Adrenal gland (tissue), 12 donors: Measurements from ENCODE around the gene CAMK1G. TPM values are rescaled to one million over a fixed set of nuclear protein-coding genes. Genes with fewer than 3 reads are reported as not detected.

Experiments used
- DNase-seq, 7 donors: peaks; one replicate each; pipeline ENCODE4 v3.0.0-alpha.2; 2019 to 2020
- H3K27ac ChIP-seq, 5 donors: fragments of 200-600 bp; sonication (generic) in 4 of 5; 1 replicate in 3 of 5; 2 replicates in 2 of 5; pipeline versions ENCODE4 v1.5.1 to v1.8.0; 2016 to 2020; ENCODE audit warnings: mild to moderate bottlenecking in 1 of 5
- H3K27me3 ChIP-seq: fragments of 200-600 bp; 2 replicates; pipeline ENCODE4 v1.8.0; 2021
- H3K36me3 ChIP-seq, 2 donors: fragments of 200-600 bp; replicated peaks in 1 of 2; 1 replicate in 1 of 2; 2 replicates in 1 of 2; pipeline versions ENCODE4 v1.5.1 to v1.8.0; 2018 to 2022
- H3K4me1 ChIP-seq, 2 donors: fragments of 200-600 bp; replicated peaks in 1 of 2; 1 replicate in 1 of 2; 2 replicates in 1 of 2; pipeline versions ENCODE4 v1.5.1 to v1.8.0; 2018 to 2021
- H3K4me3 ChIP-seq, 4 donors: fragments of 200-600 bp; sonication (generic) in 3 of 4; one replicate each; pipeline ENCODE4 v1.5.1; 2016 to 2018
- H3K9me3 ChIP-seq, 3 donors: fragments of 200-600 bp; sonication (generic) in 1 of 3; replicated peaks in 1 of 3; 1 replicate in 2 of 3; 2 replicates in 1 of 3; pipeline versions ENCODE4 v1.5.1 to v1.8.0; 2016 to 2021
- POLR2A ChIP-seq, 2 donors: fragments of 450-650 bp; IDR thresholded peaks; one replicate each; pipeline ENCODE4 v1.6.1; 2017; ENCODE audit warnings: antibody characterized with exemption in 2 of 2, mild to moderate bottlenecking in 2 of 2, moderate library complexity in 1 of 2
- WGBS, 4 donors: extraction: QIAGEN DNeasy Blood & Tissue Kit in 2 of 4; methylation state at CpG; one replicate each; pipeline versions ENCODE4 v1.1.5 to v1.1.7; 2013 to 2017; 5-methylcytosine and 5-hydroxymethylcytosine counted together
- intact Hi-C, 2 donors: fragments of 100-400 bp; cut with DNase I; formaldehyde crosslinking; loops; one replicate each; pipeline versions ENCODE4 v1.14.1 to v1.15.0; 2022 to 2023
- polyA plus RNA-seq, 3 donors: library from polyadenylated mRNA; stranded (reverse); fragments of 200-250 nt in 2 of 3; fragments of 350-450 nt in 1 of 3; fragmentation: Illumina TruSeq in 1 of 3; extraction: RNeasy Lipid Tissue Mini Kit (QIAGEN cat#74804) in 1 of 3; gene quantifications; one replicate each; pipeline ENCODE4 v1.2.3, GENCODE V29; 2013 to 2014
- total RNA-seq, 9 donors: library from RNA; depleted of rRNA in 4 of 9; stranded (reverse); fragments of >200 nt in 4 of 9; fragments of 120-200 nt in 1 of 9; fragmentation: NEBNext Ultra II Directional in 1 of 9; extraction: Animal tissue kit (Norgen Biotek cat#: 25700) in 1 of 9; gene quantifications; one replicate each; pipeline versions ENCODE4 v1.1.0 to v1.2.4, GENCODE V29; 2013 to 2023
- TF ChIP-seq, protein P1 (sequence below), 6 experiments: fragments of 450-650 bp in 4 of 6; fragments of 200-600 bp in 2 of 6; sonication (generic) in 1 of 6; IDR thresholded peaks; 1 replicate in 5 of 6; 2 replicates in 1 of 6; pipeline versions ENCODE4 v1.5.1 to v1.8.0; 2016 to 2021; ENCODE audit warnings: antibody characterized with exemption in 6 of 6, mild to moderate bottlenecking in 2 of 6, moderate library complexity in 1 of 6
- donor health status: healthy with polysubstance abuse.
- donor health status: Bipolar disorder and iron deficiency.
- donor health status: DM: yes; HTN: yes; CAD: no.
- donor health status: DM: no; HTN: no; CAD: no.
- donor health status: DM: no; HTN: no; CAD: no.
- donor health status: DM: yes; HTN: yes; CAD: no.

CAMK1G gene
- total and polyA plus RNA-seq, 12 donors = 0.57 to 8.4 (median 2.3) TPM

GRCh38 chr1:209633335-209633997, 50.0 kb downstream of the CAMK1G start:
- H3K27ac ChIP-seq = no peak overlapping the region
- 87 to 95% (median 92%) methylated on average over 6 of the region's 6 CpGs for WGBS, 4 donors
- no peaks in the 10 kb centered on the region for H3K36me3 ChIP-seq
- H3K4me1 ChIP-seq = peaks cover 0 to 6% of the 10 kb centered on the region in 2 donors
- TF ChIP-seq, protein P1, sequence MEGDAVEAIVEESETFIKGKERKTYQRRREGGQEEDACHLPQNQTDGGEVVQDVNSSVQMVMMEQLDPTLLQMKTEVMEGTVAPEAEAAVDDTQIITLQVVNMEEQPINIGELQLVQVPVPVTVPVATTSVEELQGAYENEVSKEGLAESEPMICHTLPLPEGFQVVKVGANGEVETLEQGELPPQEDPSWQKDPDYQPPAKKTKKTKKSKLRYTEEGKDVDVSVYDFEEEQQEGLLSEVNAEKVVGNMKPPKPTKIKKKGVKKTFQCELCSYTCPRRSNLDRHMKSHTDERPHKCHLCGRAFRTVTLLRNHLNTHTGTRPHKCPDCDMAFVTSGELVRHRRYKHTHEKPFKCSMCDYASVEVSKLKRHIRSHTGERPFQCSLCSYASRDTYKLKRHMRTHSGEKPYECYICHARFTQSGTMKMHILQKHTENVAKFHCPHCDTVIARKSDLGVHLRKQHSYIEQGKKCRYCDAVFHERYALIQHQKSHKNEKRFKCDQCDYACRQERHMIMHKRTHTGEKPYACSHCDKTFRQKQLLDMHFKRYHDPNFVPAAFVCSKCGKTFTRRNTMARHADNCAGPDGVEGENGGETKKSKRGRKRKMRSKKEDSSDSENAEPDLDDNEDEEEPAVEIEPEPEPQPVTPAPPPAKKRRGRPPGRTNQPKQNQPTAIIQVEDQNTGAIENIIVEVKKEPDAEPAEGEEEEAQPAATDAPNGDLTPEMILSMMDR (IDR thresholded peaks at IDR 0.05) = no peak
- TF ChIP-seq POLR2A (IDR thresholded peaks at IDR 0.05) = no peak
- H3K4me3 ChIP-seq = no peak overlapping the region
- no peak for DNase-seq
- intact Hi-C loops = loop anchor here (5.0 to 10.0 kb wide), 2 partner anchors 51 to 59 kb away; no protein-coding TSS in a partner anchor
- no peaks in the 10 kb centered on the region for H3K9me3 ChIP-seq
- H3K27me3 ChIP-seq = no peaks in the 10 kb centered on the region

DNA sequence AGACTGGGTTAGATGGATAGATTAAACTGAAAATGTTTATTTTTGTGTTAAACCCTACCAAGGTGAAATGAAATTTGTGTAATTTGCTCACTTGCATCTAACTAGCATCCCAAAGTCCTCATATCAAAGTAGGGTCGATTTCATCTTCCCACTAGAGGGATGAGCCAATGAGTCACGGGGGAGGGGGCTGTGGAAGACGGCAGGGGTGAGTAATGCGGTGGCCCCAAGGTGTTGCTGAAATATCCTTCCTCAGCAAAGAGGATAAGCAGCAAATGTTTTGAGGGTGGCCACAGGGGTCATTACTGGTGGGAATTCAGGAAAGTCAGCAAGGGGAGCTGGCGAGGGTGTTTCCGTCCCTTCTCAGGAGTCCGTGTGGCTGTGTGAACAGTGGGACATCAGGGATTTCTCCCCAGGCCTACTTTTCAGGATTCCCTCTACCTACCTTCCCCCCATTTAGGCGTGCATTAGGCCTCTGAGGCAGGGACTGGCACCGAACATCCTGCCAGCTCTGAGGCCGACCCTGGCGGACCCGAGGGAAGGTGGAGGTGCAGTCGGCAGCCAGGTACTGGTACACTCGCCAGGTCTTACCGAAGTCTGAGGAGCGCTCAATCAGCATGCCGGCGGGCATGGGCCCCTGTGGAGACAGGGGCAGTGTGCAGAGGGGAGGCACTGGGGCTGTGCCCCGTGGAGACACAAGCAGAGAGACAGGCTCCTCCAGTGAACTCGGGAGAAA, 50.7 kb downstream of the CAMK1G start:
- Histone ChIP-seq H3K4me1 (peaks cover 0 to 6% of the 10 kb centered on the region in 2 donors), H3K4me3 (no peak overlapping the region), H3K9me3 (no peaks in the 10 kb centered on the region), H3K27ac (no peak overlapping the region), H3K36me3 (no peaks in the 10 kb centered on the region), H3K27me3 (no peaks in the 10 kb centered on the region)
- WGBS, 4 donors = 76 to 88% (median 86%) methylated on average over 8 to 20 of the region's 20 CpGs
- TF ChIP-seq POLR2A (IDR thresholded peaks at IDR 0.05) = no peak
- TF ChIP-seq, protein P1 (IDR thresholded peaks at IDR 0.05) = no peak
- no peak for DNase-seq
- intact Hi-C loops = loop anchor here (5.0 to 10.0 kb wide), 2 partner anchors 51 to 58 kb away; no protein-coding TSS in a partner anchor

- Histone ChIP-seq H3K4me3 (no peak overlapping the region), H3K36me3 (no peaks in the 10 kb centered on the region), H3K27ac (no peak overlapping the region), H3K27me3 (no peaks in the 10 kb centered on the region), H3K4me1 (peaks cover 0 to 6% of the 10 kb centered on the region in 2 donors), H3K9me3 (no peaks in the 10 kb centered on the region)
- 81 to 92% (median 88%) methylated on average over 5 of the region's 5 CpGs for WGBS, 4 donors
- intact Hi-C loops = loop anchor here in 1 of 2 donors (10.0 kb wide), 1 partner anchor 49 kb away; no protein-coding TSS in a partner anchor
- TF ChIP-seq, protein P1 (IDR thresholded peaks at IDR 0.05) = no peak
- no peak for TF ChIP-seq POLR2A (IDR thresholded peaks at IDR 0.05)
- DNase-seq = no peak
These were observed 52.3 kb downstream of the CAMK1G start for GRCh38 chr1:209635850-209636249.

GRCh38 chr1:209641832-209642172, 58.3 kb downstream of the CAMK1G start:
- intact Hi-C loops = no loop called here
- DNase-seq = peak; percentile 73 to 93 (median 83)
- Histone ChIP-seq H3K4me1 (peaks cover 39 to 52% of the 10 kb centered on the region in 2 donors), H3K27me3 (no peaks in the 10 kb centered on the region), H3K36me3 (no peaks in the 10 kb centered on the region), H3K4me3 (no peak overlapping the region), H3K9me3 (no peaks in the 10 kb centered on the region), H3K27ac (peak overlapping the region; percentile 49 to 92 (median 79))
- 13 to 22% (median 16%) methylated on average over 5 of the region's 5 CpGs for WGBS, 4 donors
- TF ChIP-seq POLR2A (IDR thresholded peaks at IDR 0.05) = peak in 1 of 2 donors; percentile 38
- TF ChIP-seq, protein P1 (IDR thresholded peaks at IDR 0.05) = no peak
